ENCODE results near the gene OR6N1. TPM values are rescaled to one million over a fixed set of nuclear protein-coding genes. Genes with fewer than 3 reads are reported as not detected.

Gene OR6N1
- total and polyA plus RNA-seq, 9 of the 15 experiments (the other 6 are each of a cell fraction or from before 2014, with no cell fraction given), result 0.01 to 0.07 TPM; not detected in 7

- TF ChIP-seq, protein P1, sequence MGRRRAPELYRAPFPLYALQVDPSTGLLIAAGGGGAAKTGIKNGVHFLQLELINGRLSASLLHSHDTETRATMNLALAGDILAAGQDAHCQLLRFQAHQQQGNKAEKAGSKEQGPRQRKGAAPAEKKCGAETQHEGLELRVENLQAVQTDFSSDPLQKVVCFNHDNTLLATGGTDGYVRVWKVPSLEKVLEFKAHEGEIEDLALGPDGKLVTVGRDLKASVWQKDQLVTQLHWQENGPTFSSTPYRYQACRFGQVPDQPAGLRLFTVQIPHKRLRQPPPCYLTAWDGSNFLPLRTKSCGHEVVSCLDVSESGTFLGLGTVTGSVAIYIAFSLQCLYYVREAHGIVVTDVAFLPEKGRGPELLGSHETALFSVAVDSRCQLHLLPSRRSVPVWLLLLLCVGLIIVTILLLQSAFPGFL (CRISPR knock-in tag; IDR thresholded peaks at IDR 0.05), result no peak
- TF ChIP-seq L3MBTL2 (IDR thresholded peaks at IDR 0.05) (peak; percentile 28; the same call in 1 of the 2 replicates), DPF2 (IDR thresholded peaks at IDR 0.05) (no peak), ETV5 (CRISPR knock-in tag; IDR thresholded peaks at IDR 0.05; ENCODE audit: low read depth) (no peak), ZNF316 (IDR thresholded peaks at IDR 0.05) (no peak), BACH1 (tag; IDR thresholded peaks at IDR 0.05) (no peak), SMARCE1 (IDR thresholded peaks at IDR 0.05) (no peak), CHCHD3 (CRISPR knock-in tag; IDR thresholded peaks at IDR 0.05) (no peak), ZNF445 (CRISPR knock-in tag; IDR thresholded peaks at IDR 0.05; ENCODE audit: low read depth) (no peak), NR4A1 (CRISPR knock-in tag; IDR thresholded peaks at IDR 0.05) (no peak), NR4A1 (tag; IDR thresholded peaks at IDR 0.05) (0 out of 2 replicates have a peak, but pooled peaks have one; percentile 39), XRCC4 (IDR thresholded peaks at IDR 0.05; ENCODE audit: extremely low read depth, insufficient read depth, insufficient read length) (no peak), POLR2AphosphoS2 (IDR thresholded peaks at IDR 0.05; ENCODE audit: low read length) (no peak), XRCC3 (IDR thresholded peaks at IDR 0.05) (no peak)
- TF ChIP-seq, protein P2, sequence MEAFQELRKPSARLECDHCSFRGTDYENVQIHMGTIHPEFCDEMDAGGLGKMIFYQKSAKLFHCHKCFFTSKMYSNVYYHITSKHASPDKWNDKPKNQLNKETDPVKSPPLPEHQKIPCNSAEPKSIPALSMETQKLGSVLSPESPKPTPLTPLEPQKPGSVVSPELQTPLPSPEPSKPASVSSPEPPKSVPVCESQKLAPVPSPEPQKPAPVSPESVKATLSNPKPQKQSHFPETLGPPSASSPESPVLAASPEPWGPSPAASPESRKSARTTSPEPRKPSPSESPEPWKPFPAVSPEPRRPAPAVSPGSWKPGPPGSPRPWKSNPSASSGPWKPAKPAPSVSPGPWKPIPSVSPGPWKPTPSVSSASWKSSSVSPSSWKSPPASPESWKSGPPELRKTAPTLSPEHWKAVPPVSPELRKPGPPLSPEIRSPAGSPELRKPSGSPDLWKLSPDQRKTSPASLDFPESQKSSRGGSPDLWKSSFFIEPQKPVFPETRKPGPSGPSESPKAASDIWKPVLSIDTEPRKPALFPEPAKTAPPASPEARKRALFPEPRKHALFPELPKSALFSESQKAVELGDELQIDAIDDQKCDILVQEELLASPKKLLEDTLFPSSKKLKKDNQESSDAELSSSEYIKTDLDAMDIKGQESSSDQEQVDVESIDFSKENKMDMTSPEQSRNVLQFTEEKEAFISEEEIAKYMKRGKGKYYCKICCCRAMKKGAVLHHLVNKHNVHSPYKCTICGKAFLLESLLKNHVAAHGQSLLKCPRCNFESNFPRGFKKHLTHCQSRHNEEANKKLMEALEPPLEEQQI (IDR thresholded peaks at IDR 0.05), result no peak
- TF ChIP-seq, protein P3, sequence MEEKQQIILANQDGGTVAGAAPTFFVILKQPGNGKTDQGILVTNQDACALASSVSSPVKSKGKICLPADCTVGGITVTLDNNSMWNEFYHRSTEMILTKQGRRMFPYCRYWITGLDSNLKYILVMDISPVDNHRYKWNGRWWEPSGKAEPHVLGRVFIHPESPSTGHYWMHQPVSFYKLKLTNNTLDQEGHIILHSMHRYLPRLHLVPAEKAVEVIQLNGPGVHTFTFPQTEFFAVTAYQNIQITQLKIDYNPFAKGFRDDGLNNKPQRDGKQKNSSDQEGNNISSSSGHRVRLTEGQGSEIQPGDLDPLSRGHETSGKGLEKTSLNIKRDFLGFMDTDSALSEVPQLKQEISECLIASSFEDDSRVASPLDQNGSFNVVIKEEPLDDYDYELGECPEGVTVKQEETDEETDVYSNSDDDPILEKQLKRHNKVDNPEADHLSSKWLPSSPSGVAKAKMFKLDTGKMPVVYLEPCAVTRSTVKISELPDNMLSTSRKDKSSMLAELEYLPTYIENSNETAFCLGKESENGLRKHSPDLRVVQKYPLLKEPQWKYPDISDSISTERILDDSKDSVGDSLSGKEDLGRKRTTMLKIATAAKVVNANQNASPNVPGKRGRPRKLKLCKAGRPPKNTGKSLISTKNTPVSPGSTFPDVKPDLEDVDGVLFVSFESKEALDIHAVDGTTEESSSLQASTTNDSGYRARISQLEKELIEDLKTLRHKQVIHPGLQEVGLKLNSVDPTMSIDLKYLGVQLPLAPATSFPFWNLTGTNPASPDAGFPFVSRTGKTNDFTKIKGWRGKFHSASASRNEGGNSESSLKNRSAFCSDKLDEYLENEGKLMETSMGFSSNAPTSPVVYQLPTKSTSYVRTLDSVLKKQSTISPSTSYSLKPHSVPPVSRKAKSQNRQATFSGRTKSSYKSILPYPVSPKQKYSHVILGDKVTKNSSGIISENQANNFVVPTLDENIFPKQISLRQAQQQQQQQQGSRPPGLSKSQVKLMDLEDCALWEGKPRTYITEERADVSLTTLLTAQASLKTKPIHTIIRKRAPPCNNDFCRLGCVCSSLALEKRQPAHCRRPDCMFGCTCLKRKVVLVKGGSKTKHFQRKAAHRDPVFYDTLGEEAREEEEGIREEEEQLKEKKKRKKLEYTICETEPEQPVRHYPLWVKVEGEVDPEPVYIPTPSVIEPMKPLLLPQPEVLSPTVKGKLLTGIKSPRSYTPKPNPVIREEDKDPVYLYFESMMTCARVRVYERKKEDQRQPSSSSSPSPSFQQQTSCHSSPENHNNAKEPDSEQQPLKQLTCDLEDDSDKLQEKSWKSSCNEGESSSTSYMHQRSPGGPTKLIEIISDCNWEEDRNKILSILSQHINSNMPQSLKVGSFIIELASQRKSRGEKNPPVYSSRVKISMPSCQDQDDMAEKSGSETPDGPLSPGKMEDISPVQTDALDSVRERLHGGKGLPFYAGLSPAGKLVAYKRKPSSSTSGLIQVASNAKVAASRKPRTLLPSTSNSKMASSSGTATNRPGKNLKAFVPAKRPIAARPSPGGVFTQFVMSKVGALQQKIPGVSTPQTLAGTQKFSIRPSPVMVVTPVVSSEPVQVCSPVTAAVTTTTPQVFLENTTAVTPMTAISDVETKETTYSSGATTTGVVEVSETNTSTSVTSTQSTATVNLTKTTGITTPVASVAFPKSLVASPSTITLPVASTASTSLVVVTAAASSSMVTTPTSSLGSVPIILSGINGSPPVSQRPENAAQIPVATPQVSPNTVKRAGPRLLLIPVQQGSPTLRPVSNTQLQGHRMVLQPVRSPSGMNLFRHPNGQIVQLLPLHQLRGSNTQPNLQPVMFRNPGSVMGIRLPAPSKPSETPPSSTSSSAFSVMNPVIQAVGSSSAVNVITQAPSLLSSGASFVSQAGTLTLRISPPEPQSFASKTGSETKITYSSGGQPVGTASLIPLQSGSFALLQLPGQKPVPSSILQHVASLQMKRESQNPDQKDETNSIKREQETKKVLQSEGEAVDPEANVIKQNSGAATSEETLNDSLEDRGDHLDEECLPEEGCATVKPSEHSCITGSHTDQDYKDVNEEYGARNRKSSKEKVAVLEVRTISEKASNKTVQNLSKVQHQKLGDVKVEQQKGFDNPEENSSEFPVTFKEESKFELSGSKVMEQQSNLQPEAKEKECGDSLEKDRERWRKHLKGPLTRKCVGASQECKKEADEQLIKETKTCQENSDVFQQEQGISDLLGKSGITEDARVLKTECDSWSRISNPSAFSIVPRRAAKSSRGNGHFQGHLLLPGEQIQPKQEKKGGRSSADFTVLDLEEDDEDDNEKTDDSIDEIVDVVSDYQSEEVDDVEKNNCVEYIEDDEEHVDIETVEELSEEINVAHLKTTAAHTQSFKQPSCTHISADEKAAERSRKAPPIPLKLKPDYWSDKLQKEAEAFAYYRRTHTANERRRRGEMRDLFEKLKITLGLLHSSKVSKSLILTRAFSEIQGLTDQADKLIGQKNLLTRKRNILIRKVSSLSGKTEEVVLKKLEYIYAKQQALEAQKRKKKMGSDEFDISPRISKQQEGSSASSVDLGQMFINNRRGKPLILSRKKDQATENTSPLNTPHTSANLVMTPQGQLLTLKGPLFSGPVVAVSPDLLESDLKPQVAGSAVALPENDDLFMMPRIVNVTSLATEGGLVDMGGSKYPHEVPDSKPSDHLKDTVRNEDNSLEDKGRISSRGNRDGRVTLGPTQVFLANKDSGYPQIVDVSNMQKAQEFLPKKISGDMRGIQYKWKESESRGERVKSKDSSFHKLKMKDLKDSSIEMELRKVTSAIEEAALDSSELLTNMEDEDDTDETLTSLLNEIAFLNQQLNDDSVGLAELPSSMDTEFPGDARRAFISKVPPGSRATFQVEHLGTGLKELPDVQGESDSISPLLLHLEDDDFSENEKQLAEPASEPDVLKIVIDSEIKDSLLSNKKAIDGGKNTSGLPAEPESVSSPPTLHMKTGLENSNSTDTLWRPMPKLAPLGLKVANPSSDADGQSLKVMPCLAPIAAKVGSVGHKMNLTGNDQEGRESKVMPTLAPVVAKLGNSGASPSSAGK (IDR thresholded peaks at IDR 0.05), result peak; percentile 15; the same call in 1 of the 2 replicates
Measured at GRCh38 chr1:158731707-158732106, 40.3 kb downstream of the OR6N1 start (continued).

All from K562 (cell line).